HepG2 (cell line): ENCODE data around the gene IL1A. TPM values are rescaled to one million over a fixed set of nuclear protein-coding genes. Genes with fewer than 3 reads are reported as not detected.

Source experiments
- AGO1 ChIP-seq: fragments of 200-400 bp; formaldehyde crosslinking; IDR thresholded peaks from 2 replicates; pipeline ENCODE4 v1.6.1; 2017; ENCODE audit warnings: mild to moderate bottlenecking, low read depth, low read length, moderate library complexity; ENCODE audit not compliant: poor library complexity, severe bottlenecking
- ARNTL ChIP-seq: sonication (generic); formaldehyde crosslinking; IDR thresholded peaks from 2 replicates; pipeline ENCODE4 v1.4.0; 2020; ENCODE audit warnings: mild to moderate bottlenecking, missing genetic modification reagents
- ATM ChIP-seq: fragments of 450-650 bp; IDR thresholded peaks from 2 replicates; pipeline ENCODE4 v1.7.1; 2017; ENCODE audit warnings: mild to moderate bottlenecking, borderline replicate concordance
- ATRX ChIP-seq: sonication (generic); formaldehyde crosslinking; IDR thresholded peaks from 2 replicates; pipeline ENCODE4 v1.4.0; 2020; ENCODE audit warnings: missing genetic modification reagents, borderline replicate concordance
- ESRRA ChIP-seq: sonication (generic); formaldehyde crosslinking; IDR thresholded peaks from 2 replicates; pipeline ENCODE4 v1.5.1; 2020; ENCODE audit warnings: mild to moderate bottlenecking, low read depth, missing genetic modification reagents
- FOSL2 ChIP-seq: sonication (generic); formaldehyde crosslinking; IDR thresholded peaks from 2 replicates; pipeline ENCODE4 v1.4.0; 2020; ENCODE audit warnings: missing genetic modification reagents
- HIC2 ChIP-seq: sonication (generic); formaldehyde crosslinking; IDR thresholded peaks from 2 replicates; pipeline ENCODE4 v1.9.0; 2022; ENCODE audit warnings: low read depth, missing genetic modification reagents
- HNRNPUL1 ChIP-seq: fragments of 200-400 bp; formaldehyde crosslinking; IDR thresholded peaks from 2 replicates; pipeline ENCODE4 v1.6.1; 2017; ENCODE audit warnings: low read depth, mild to moderate bottlenecking, low read length, moderate library complexity
- MEF2D ChIP-seq: sonication (generic); formaldehyde crosslinking; IDR thresholded peaks from 2 replicates; pipeline ENCODE4 v1.5.1; 2020; ENCODE audit warnings: mild to moderate bottlenecking, missing genetic modification reagents
- POLR2AphosphoS5 ChIP-seq: IDR thresholded peaks from 2 replicates; pipeline ENCODE4 v1.6.1; 2012; ENCODE audit warnings: low read depth, low read length
- REST ChIP-seq, 2 experiments: IDR thresholded peaks; 2 replicates each; pipeline ENCODE4 v1.6.1; 2011 to 2012; ENCODE audit warnings: low read length in 2 of 2, borderline replicate concordance in 1 of 2, low read depth in 1 of 2, mild to moderate bottlenecking in 1 of 2, moderate library complexity in 1 of 2
- SATB2 ChIP-seq: sonication (generic); formaldehyde crosslinking; IDR thresholded peaks from 2 replicates; pipeline ENCODE4 v1.5.0; 2020; ENCODE audit warnings: missing genetic modification reagents
- SRSF9 ChIP-seq: fragments of 200-400 bp; formaldehyde crosslinking; IDR thresholded peaks from 2 replicates; pipeline ENCODE4 v1.6.1; 2018; ENCODE audit warnings: borderline replicate concordance, mild to moderate bottlenecking, low read depth, low read length; ENCODE audit not compliant: insufficient read depth, poor library complexity, severe bottlenecking
- TCF7 ChIP-seq: sonication (generic); IDR thresholded peaks from 2 replicates; pipeline ENCODE4 v1.6.1; 2016; ENCODE audit warnings: antibody characterized with exemption, low read depth
- ZFP1 ChIP-seq: IDR thresholded peaks from 2 replicates; pipeline ENCODE4 v1.6.1; 2016
- ZFP36 ChIP-seq: fragments of 150-350 bp; IDR thresholded peaks from 2 replicates; pipeline ENCODE4 v1.6.1; 2018; ENCODE audit warnings: borderline replicate concordance, low read length, low read depth; ENCODE audit not compliant: partially characterized antibody
- ZFP91 ChIP-seq: sonication (generic); formaldehyde crosslinking; IDR thresholded peaks from 2 replicates; pipeline ENCODE4 v1.9.0; 2022; ENCODE audit warnings: missing genetic modification reagents, mild to moderate bottlenecking, borderline replicate concordance
- ZNF136 ChIP-seq: sonication (generic); formaldehyde crosslinking; IDR thresholded peaks from 2 replicates; pipeline ENCODE4 v1.8.1; 2022; ENCODE audit warnings: low read depth, mild to moderate bottlenecking, moderate library complexity, missing genetic modification reagents
- ZNF180 ChIP-seq: sonication (generic); formaldehyde crosslinking; IDR thresholded peaks from 2 replicates; pipeline ENCODE4 v1.4.0; 2020; ENCODE audit warnings: low read depth, missing genetic modification reagents, borderline replicate concordance
- ZNF230 ChIP-seq: sonication (generic); formaldehyde crosslinking; IDR thresholded peaks from 2 replicates; pipeline ENCODE4 v1.4.0; 2020; ENCODE audit warnings: mild to moderate bottlenecking, missing genetic modification reagents
- ZNF577 ChIP-seq: sonication (generic); formaldehyde crosslinking; IDR thresholded peaks from 2 replicates; pipeline ENCODE4 v1.4.0; 2020; ENCODE audit warnings: mild to moderate bottlenecking, low read depth, missing genetic modification reagents, borderline replicate concordance
- ZNF883 ChIP-seq: sonication (generic); formaldehyde crosslinking; IDR thresholded peaks from 2 replicates; pipeline ENCODE4 v1.5.1; 2020; ENCODE audit warnings: mild to moderate bottlenecking, missing genetic modification reagents; ENCODE audit errors: not compliant biosample characterization
- polyA plus RNA-seq, 8 experiments: library from polyadenylated mRNA; depleted of rRNA in 3 of 8; stranded (reverse) in 7 of 8; unstranded in 1 of 8; fragments of >200 nt; fragmentation: Illumina TruSeq in 4 of 8; extraction: Trizol in 4 of 8; gene quantifications; 2 replicates each; pipeline versions ENCODE4 v1.2.1 to v1.2.3, GENCODE V29; 2011 to 2016; ENCODE audit warnings: low read depth in 4 of 8, missing spikeins in 1 of 8, mixed read lengths in 1 of 8; ENCODE audit not compliant: insufficient read depth in 1 of 8
- total RNA-seq, 5 experiments: library from RNA; depleted of rRNA; stranded (reverse); fragments of >200 nt; fragmentation: Illumina TruSeq; extraction: Trizol; gene quantifications; 2 replicates each; pipeline ENCODE4 v1.2.3, GENCODE V29; 2016; ENCODE audit warnings: low read depth in 1 of 5

IL1A gene
- total and polyA plus RNA-seq, 2 of the 13 experiments (the other 11 are each of a cell fraction or from before 2014, with no cell fraction given) = not detected

- TF ChIP-seq ZFP91 (peak; percentile 82), ATRX (no peak), ZNF883 (CRISPR knock-in tag) (peak; percentile 72), ZNF577 (no peak), AGO1 (peak; percentile 65), TCF7 (no peak), SRSF9 (no peak), MEF2D (CRISPR knock-in tag) (peak; percentile 63; the same call in 1 of the 2 replicates), REST (IDR thresholded peaks at IDR 0.05; ENCODE audit: borderline replicate concordance in 1 of 2, low read depth in 1 of 2, low read length in 2 of 2) (no peak), ZNF230 (no peak), ZNF180 (CRISPR knock-in tag) (no peak), ARNTL (peak; percentile 46; the same call in 1 of the 2 replicates), HIC2 (CRISPR knock-in tag) (peak; percentile 78), ZFP36 (peak; percentile 50), ESRRA (peak; percentile 76; the same call in 1 of the 2 replicates), SATB2 (CRISPR knock-in tag) (no peak), ATM (no peak), ZNF136 (no peak), FOSL2 (CRISPR knock-in tag) (peak; percentile 64; the same call in 1 of the 2 replicates), ZFP1 (0 out of 2 replicates have a peak, but pooled peaks have one; percentile 37), HNRNPUL1 (no peak), POLR2AphosphoS5 (no peak)
Measured at GRCh38 chr2:112726487-112727190, 57.7 kb downstream of the IL1A start (continued).
